Activated T-helper 17 cell treated with anti-CD3 and anti-CD28 coated beads, Interleukin-2, amount 50 U/mL, for 72 hours (primary cell): ENCODE data around the gene TMEM17. TPM values are rescaled to one million over a fixed set of nuclear protein-coding genes. Genes with fewer than 3 reads are reported as not detected.

Experiments used
- ATAC-seq: fragments of 150-1000 bp; cut with Tn5 transposase; replicated peaks from 2 replicates; pipeline ENCODE4 v1.10.0; 2021; ENCODE audit warnings: mild to moderate bottlenecking, moderate library complexity
- H3K27ac Mint-ChIP-seq: one replicate; pipeline ENCODE4 v1.8.0; 2022; ENCODE audit warnings: mixed read lengths
- H3K27me3 Mint-ChIP-seq: one replicate; pipeline ENCODE4 v1.8.0; 2022; ENCODE audit warnings: mixed read lengths
- H3K36me3 Mint-ChIP-seq: one replicate; pipeline ENCODE4 v1.8.0; 2022; ENCODE audit warnings: low read depth, mild to moderate bottlenecking, mixed read lengths
- H3K4me1 Mint-ChIP-seq: one replicate; pipeline ENCODE4 v1.8.0; 2022; ENCODE audit warnings: mixed read lengths
- H3K4me3 Mint-ChIP-seq: one replicate; pipeline ENCODE4 v1.8.0; 2022; ENCODE audit warnings: mild to moderate bottlenecking, mixed read lengths
- H3K9me3 Mint-ChIP-seq: one replicate; pipeline ENCODE4 v1.8.0; 2022; ENCODE audit warnings: mixed read lengths
- total RNA-seq, 2 donors: library from RNA; stranded (reverse); gene quantifications; one replicate each; pipeline ENCODE4 v1.2.3, GENCODE V29; 2022

The TMEM17 gene
- total RNA-seq, 2 donors from 2014 or later, result 0.11 to 0.22 TPM

DNA sequence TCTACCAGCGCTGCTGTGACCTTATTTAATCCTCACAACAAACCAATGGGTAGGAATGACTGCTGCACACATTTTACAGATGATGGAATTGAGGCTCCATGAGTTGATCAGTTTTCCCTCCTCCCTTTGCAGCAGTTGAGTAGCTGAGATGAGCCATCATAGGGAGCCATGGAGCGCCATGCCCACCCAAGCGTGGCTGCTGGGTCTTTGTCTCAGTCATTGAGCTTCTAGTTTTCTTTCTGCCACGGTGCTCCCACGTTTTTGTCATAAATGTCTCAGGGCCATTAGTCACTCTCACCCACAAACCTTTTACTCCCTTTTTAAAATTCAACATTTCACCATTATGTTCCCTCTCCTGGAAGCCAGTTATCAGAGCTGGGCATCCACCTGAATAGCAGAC, 45.8 kb downstream of the TMEM17 start:
- Mint-ChIP-seq H3K27me3 (peaks cover 8% of the 10 kb centered on the region), H3K27ac (no peak overlapping the region), H3K9me3 (no peaks in the 10 kb centered on the region), H3K4me1 (no peaks in the 10 kb centered on the region), H3K36me3 (no peaks in the 10 kb centered on the region), H3K4me3 (no peak overlapping the region)
- no peak for ATAC-seq

DNA sequence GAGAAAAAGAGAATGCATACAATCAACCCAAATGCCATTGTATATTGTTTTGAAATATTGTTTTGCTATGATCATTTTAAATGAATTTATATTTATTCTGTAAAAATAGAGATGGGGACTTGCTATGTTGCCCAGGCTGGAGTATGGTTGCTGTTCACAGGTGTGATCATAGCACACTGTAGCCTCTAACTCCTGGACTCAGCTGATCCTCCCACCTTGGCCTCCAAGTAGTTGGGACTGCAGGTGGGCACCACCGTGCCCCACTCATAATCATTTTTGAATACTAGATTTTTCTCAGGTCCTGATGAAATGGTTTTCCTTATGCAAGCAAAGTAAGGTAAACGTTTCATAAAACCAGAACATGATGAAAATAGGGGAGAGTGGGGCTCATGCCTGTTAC, 46.3 kb downstream of the TMEM17 start:
- H3K9me3 Mint-ChIP-seq, result no peaks in the 10 kb centered on the region
- H3K36me3 Mint-ChIP-seq, result no peaks in the 10 kb centered on the region
- no peaks in the 10 kb centered on the region for H3K4me1 Mint-ChIP-seq
- no peak overlapping the region for H3K4me3 Mint-ChIP-seq
- H3K27ac Mint-ChIP-seq, result no peak overlapping the region
- ATAC-seq, result no peak
- H3K27me3 Mint-ChIP-seq, result peaks cover 8% of the 10 kb centered on the region

GRCh38 chr2:62459106-62459505, 46.9 kb downstream of the TMEM17 start:
- ATAC-seq, result no peak
- no peaks in the 10 kb centered on the region for H3K9me3 Mint-ChIP-seq
- H3K27me3 Mint-ChIP-seq, result peaks cover 8% of the 10 kb centered on the region
- no peak overlapping the region for H3K4me3 Mint-ChIP-seq
- no peaks in the 10 kb centered on the region for H3K36me3 Mint-ChIP-seq
- H3K27ac Mint-ChIP-seq, result no peak overlapping the region
- no peaks in the 10 kb centered on the region for H3K4me1 Mint-ChIP-seq

GRCh38 chr2:62458671-62459081, 47.3 kb downstream of the TMEM17 start:
- ATAC-seq, result no peak
- no peak overlapping the region for H3K27ac Mint-ChIP-seq
- peaks cover 8% of the 10 kb centered on the region for H3K27me3 Mint-ChIP-seq
- no peaks in the 10 kb centered on the region for H3K4me1 Mint-ChIP-seq
- no peaks in the 10 kb centered on the region for H3K36me3 Mint-ChIP-seq
- H3K4me3 Mint-ChIP-seq, result no peak overlapping the region
- no peaks in the 10 kb centered on the region for H3K9me3 Mint-ChIP-seq

GRCh38 chr2:62458206-62458641, 47.8 kb downstream of the TMEM17 start:
- no peaks in the 10 kb centered on the region for H3K36me3 Mint-ChIP-seq
- H3K4me3 Mint-ChIP-seq, result peak overlapping the region; percentile 43
- peaks cover 8% of the 10 kb centered on the region for H3K27me3 Mint-ChIP-seq
- no peak overlapping the region for H3K27ac Mint-ChIP-seq
- no peak for ATAC-seq
- no peaks in the 10 kb centered on the region for H3K4me1 Mint-ChIP-seq
- H3K9me3 Mint-ChIP-seq, result no peaks in the 10 kb centered on the region

DNA sequence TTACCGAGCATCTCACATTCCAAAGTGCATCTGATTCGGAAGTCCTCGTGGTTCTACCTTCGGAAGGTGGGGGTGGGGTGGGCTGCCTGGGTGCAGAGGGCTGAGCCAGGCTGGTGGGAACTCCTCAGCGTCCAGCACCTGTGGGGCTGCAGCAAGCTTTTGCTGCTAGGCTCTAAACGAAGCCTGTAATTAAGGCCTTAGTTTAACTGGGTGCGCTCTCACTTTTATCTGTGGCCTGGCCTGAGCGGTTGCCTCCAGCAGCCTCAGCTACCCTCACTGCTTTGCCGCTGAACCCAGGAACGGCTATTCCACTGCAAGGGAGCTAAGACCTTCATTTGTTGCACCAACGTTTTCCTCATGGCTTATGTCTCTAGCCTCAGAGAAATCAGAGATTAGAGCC, 48.4 kb downstream of the TMEM17 start:
- H3K4me1 Mint-ChIP-seq, result no peaks in the 10 kb centered on the region
- H3K4me3 Mint-ChIP-seq, result peak overlapping the region; percentile 43
- no peaks in the 10 kb centered on the region for H3K36me3 Mint-ChIP-seq
- H3K9me3 Mint-ChIP-seq, result no peaks in the 10 kb centered on the region
- ATAC-seq, result no peak
- H3K27ac Mint-ChIP-seq, result no peak overlapping the region
- H3K27me3 Mint-ChIP-seq, result peaks cover 8% of the 10 kb centered on the region

GRCh38 chr2:62456721-62457539, 49.1 kb downstream of the TMEM17 start:
- peak; percentile 87 for ATAC-seq
- Mint-ChIP-seq H3K4me1 (no peaks in the 10 kb centered on the region), H3K4me3 (peak overlapping the region; percentile 43), H3K27ac (no peak overlapping the region), H3K36me3 (no peaks in the 10 kb centered on the region), H3K9me3 (no peaks in the 10 kb centered on the region), H3K27me3 (peaks cover 8% of the 10 kb centered on the region)

GRCh38 chr2:62455957-62456692, 49.9 kb downstream of the TMEM17 start:
- H3K4me3 Mint-ChIP-seq, result peak overlapping the region; percentile 37
- H3K27me3 Mint-ChIP-seq, result peaks cover 8% of the 10 kb centered on the region
- no peak overlapping the region for H3K27ac Mint-ChIP-seq
- H3K36me3 Mint-ChIP-seq, result no peaks in the 10 kb centered on the region
- H3K4me1 Mint-ChIP-seq, result no peaks in the 10 kb centered on the region
- H3K9me3 Mint-ChIP-seq, result no peaks in the 10 kb centered on the region
- ATAC-seq, result no peak

GRCh38 chr2:62453955-62454354, 52.0 kb downstream of the TMEM17 start:
- H3K27ac Mint-ChIP-seq, result no peak overlapping the region
- H3K4me3 Mint-ChIP-seq, result no peak overlapping the region
- H3K9me3 Mint-ChIP-seq, result no peaks in the 10 kb centered on the region
- no peak for ATAC-seq
- no peaks in the 10 kb centered on the region for H3K36me3 Mint-ChIP-seq
- peaks cover 8% of the 10 kb centered on the region for H3K27me3 Mint-ChIP-seq
- H3K4me1 Mint-ChIP-seq, result no peaks in the 10 kb centered on the region

DNA sequence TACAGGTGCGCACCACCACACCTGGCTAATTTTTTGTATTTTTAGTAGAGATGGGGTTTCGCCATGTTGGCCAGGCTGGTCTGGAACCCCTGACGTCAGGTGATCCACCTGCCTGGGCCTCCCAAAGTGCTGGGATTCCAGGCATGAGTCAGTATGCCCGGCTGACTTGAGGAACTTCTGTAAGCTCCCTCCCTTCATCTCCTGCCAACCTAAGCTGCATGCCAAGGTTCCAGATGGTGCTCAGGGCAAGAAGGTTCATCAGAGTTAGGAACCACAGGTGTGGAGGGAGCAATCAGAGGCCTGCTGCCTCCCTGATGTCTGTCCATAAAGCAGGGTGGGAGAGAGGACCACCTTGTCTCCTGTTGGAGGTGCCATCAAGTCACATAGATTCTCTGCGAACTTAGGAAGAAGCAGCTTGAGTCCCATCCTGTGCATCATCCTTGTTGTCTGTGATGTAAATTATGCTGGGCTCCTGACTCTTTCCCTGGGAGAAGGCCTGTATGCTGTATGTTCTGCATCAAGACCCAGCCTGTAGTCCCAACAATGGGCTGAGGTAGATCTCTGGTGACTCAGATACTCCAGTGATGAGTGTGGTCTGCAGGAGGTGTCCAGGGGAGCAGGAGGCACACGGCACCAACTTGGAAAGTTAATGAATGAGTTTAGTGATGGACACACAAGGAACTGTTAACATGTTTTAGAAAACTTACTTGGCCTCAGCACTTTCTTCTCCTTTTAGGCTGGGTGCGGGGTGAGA, 53.1 kb downstream of the TMEM17 start:
- Mint-ChIP-seq H3K9me3 (no peaks in the 10 kb centered on the region), H3K27ac (no peak overlapping the region), H3K4me3 (no peak overlapping the region), H3K27me3 (peaks cover 8% of the 10 kb centered on the region), H3K36me3 (no peaks in the 10 kb centered on the region), H3K4me1 (no peaks in the 10 kb centered on the region)
- ATAC-seq, result no peak

GRCh38 chr2:62450716-62451191, 55.2 kb downstream of the TMEM17 start:
- Mint-ChIP-seq H3K27ac (no peak overlapping the region), H3K4me3 (no peak overlapping the region), H3K4me1 (no peaks in the 10 kb centered on the region), H3K36me3 (no peaks in the 10 kb centered on the region), H3K27me3 (peaks cover 1% of the 10 kb centered on the region), H3K9me3 (no peaks in the 10 kb centered on the region)
- no peak for ATAC-seq

Other genes starting within 250 kb of the TMEM17 start
- gene EHBP1, start 199.5 kb upstream of the TMEM17 start, total RNA-seq, result 10 to 100 TPM; 21.5 to 22.0 TPM